Stimulated activated naive CD8-positive, alpha-beta T cell treated with anti-CD3 and anti-CD28 coated beads, Interleukin-15, Interleukin-2, amounts not matched to agents 100 ng/mL and 50 ng/mL, for 24 hours (primary cell): ENCODE data around the gene RNF14.

Experiments
- H3K27ac Mint-ChIP-seq: one replicate; pipeline ENCODE4 v1.8.0; 2021; ENCODE audit warnings: mild to moderate bottlenecking, mixed read lengths
- H3K27me3 Mint-ChIP-seq: one replicate; pipeline ENCODE4 v1.8.0; 2021; ENCODE audit warnings: mixed read lengths
- H3K36me3 Mint-ChIP-seq: one replicate; pipeline ENCODE4 v1.8.0; 2021; ENCODE audit warnings: low read depth, mixed read lengths
- H3K4me1 Mint-ChIP-seq: one replicate; pipeline ENCODE4 v1.8.0; 2021; ENCODE audit warnings: low read depth, mixed read lengths
- H3K4me3 Mint-ChIP-seq: one replicate; pipeline ENCODE4 v1.8.0; 2021; ENCODE audit warnings: mild to moderate bottlenecking, mixed read lengths
- H3K9me3 Mint-ChIP-seq: one replicate; pipeline ENCODE4 v1.8.0; 2021; ENCODE audit warnings: mixed read lengths

Gene RNF14

GRCh38 chr5:141989720-141990119 is 20.8 kb downstream of the RNF14 start:
- peaks cover 62% of the 10 kb centered on the region for H3K36me3 Mint-ChIP-seq
- H3K4me1 Mint-ChIP-seq = no peaks in the 10 kb centered on the region
- H3K27me3 Mint-ChIP-seq = no peaks in the 10 kb centered on the region
- no peak overlapping the region for H3K27ac Mint-ChIP-seq
- no peaks in the 10 kb centered on the region for H3K9me3 Mint-ChIP-seq
- no peak overlapping the region for H3K4me3 Mint-ChIP-seq

- H3K9me3 Mint-ChIP-seq = no peaks in the 10 kb centered on the region
- H3K36me3 Mint-ChIP-seq = peaks cover 51% of the 10 kb centered on the region
- H3K4me3 Mint-ChIP-seq = no peak overlapping the region
- H3K27ac Mint-ChIP-seq = no peak overlapping the region
- H3K27me3 Mint-ChIP-seq = no peaks in the 10 kb centered on the region
- H3K4me1 Mint-ChIP-seq = no peaks in the 10 kb centered on the region
These were observed 23.6 kb downstream of the RNF14 start for GRCh38 chr5:141992349-141992963.

GRCh38 chr5:141994511-141995136 is 25.7 kb downstream of the RNF14 start:
- H3K27me3 Mint-ChIP-seq = no peaks in the 10 kb centered on the region
- H3K27ac Mint-ChIP-seq = no peak overlapping the region
- no peak overlapping the region for H3K4me3 Mint-ChIP-seq
- H3K9me3 Mint-ChIP-seq = no peaks in the 10 kb centered on the region
- peaks cover 51% of the 10 kb centered on the region for H3K36me3 Mint-ChIP-seq
- no peaks in the 10 kb centered on the region for H3K4me1 Mint-ChIP-seq

DNA sequence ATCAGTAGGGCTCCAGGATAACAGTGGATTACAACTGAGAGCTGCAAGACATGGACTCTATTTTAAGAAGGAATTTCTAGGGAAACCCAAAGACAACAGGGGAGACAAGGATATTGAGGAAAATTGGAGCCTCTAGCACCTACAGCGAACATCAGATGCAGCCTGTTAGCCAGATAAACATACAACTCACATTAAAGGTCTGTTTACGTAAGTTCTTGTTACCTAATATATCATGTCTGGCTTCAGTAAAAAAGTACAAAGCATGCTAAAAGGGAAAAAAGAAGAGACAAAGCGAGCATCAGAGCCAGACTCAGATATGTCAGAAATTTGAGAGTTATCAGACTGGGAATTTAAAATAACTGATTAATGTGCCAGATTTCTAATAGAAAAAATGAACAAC is 26.8 kb downstream of the RNF14 start:
- Mint-ChIP-seq H3K4me3 (no peak overlapping the region), H3K9me3 (no peaks in the 10 kb centered on the region), H3K27ac (no peak overlapping the region), H3K27me3 (no peaks in the 10 kb centered on the region), H3K36me3 (peaks cover 57% of the 10 kb centered on the region), H3K4me1 (peaks cover 4% of the 10 kb centered on the region)

DNA sequence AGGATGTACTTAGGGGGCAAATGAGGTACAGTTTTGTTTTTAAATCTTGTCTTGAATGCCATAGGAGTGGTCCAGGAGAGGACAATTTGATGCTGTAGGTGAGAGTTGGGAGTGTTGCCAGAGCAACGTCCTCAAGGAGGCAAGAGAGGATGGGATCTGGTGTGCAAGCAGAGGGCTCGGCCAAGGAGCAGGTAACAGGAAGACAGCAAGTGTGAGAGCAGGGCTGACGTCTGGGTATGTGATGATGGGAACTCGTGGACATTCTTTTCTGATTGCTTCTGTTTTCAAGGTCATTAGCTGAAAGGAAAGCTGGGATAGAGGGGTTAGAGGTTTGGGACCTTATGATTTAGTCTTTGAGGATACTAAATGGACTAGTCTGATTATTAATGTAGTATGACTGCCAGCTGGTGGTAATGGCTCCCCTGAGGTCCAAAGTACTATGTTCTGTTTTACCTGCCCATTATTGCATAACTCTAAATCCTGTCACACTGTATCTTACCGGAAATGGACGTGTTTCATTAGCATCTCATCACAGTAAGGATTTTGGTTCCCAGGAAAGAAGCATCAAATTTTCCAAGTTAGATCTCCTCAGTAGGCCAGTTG is 28.6 kb downstream of the RNF14 start:
- Mint-ChIP-seq H3K27me3 (no peaks in the 10 kb centered on the region), H3K27ac (peak overlapping the region; percentile 7), H3K4me1 (peaks cover 17% of the 10 kb centered on the region), H3K36me3 (peaks cover 67% of the 10 kb centered on the region), H3K4me3 (no peak overlapping the region), H3K9me3 (no peaks in the 10 kb centered on the region)

DNA sequence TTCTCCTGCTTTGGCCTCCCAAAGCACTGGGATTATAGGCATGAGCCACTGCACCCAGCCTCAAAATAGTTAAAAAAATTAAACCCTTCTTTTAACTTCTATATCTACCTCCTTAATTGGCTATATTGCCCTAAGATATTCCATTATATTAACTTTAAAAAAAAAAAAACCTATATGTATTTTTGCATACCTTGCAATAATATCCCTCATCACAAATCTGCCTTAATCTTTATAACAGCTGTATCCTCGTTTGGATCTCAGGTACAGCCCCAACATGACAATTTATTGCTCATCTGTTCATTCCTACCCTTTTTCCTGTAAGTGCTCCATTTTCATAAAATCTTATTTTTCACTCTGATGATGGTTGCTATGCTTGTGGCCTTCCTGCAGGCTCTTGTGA is 31.3 kb downstream of the RNF14 start:
- H3K4me1 Mint-ChIP-seq = peaks cover 32% of the 10 kb centered on the region
- no peaks in the 10 kb centered on the region for H3K27me3 Mint-ChIP-seq
- H3K9me3 Mint-ChIP-seq = no peaks in the 10 kb centered on the region
- H3K36me3 Mint-ChIP-seq = peaks cover 69% of the 10 kb centered on the region
- no peak overlapping the region for H3K4me3 Mint-ChIP-seq
- peak overlapping the region; percentile 14 for H3K27ac Mint-ChIP-seq

- peaks cover 39% of the 10 kb centered on the region for H3K4me1 Mint-ChIP-seq
- H3K9me3 Mint-ChIP-seq = no peaks in the 10 kb centered on the region
- H3K36me3 Mint-ChIP-seq = peaks cover 72% of the 10 kb centered on the region
- peak overlapping the region; percentile 45 for H3K27ac Mint-ChIP-seq
- no peak overlapping the region for H3K4me3 Mint-ChIP-seq
- no peaks in the 10 kb centered on the region for H3K27me3 Mint-ChIP-seq
These were observed 32.0 kb downstream of the RNF14 start for GRCh38 chr5:142000704-142001484.

DNA sequence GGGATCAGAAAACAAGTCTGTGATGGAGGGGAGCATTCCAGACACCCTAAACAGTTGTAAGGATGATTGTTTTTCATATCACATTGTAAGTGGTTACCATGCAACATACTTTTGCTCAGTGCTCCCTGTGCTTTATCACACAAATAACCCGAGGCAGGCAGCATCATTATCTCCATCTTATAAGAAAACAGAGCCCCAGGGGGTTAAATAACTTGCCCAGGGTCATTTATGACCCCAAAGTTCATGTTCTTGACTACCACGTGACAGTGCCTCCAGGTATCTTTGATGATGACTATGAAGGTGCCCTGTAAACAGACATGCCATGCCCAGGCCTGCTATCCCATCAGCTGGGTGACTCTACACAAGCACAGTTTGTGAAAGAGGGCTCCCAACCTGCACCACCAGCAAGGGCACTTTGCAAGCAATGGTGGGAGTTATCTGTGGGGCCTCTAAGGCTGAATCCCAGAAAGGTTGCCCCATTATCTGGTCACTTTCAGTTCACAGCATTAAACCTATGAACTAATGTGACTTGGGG is 34.4 kb downstream of the RNF14 start:
- Mint-ChIP-seq H3K36me3 (peaks cover 86% of the 10 kb centered on the region), H3K4me1 (peaks cover 63% of the 10 kb centered on the region), H3K9me3 (no peaks in the 10 kb centered on the region), H3K27ac (no peak overlapping the region), H3K27me3 (no peaks in the 10 kb centered on the region), H3K4me3 (no peak overlapping the region)

DNA sequence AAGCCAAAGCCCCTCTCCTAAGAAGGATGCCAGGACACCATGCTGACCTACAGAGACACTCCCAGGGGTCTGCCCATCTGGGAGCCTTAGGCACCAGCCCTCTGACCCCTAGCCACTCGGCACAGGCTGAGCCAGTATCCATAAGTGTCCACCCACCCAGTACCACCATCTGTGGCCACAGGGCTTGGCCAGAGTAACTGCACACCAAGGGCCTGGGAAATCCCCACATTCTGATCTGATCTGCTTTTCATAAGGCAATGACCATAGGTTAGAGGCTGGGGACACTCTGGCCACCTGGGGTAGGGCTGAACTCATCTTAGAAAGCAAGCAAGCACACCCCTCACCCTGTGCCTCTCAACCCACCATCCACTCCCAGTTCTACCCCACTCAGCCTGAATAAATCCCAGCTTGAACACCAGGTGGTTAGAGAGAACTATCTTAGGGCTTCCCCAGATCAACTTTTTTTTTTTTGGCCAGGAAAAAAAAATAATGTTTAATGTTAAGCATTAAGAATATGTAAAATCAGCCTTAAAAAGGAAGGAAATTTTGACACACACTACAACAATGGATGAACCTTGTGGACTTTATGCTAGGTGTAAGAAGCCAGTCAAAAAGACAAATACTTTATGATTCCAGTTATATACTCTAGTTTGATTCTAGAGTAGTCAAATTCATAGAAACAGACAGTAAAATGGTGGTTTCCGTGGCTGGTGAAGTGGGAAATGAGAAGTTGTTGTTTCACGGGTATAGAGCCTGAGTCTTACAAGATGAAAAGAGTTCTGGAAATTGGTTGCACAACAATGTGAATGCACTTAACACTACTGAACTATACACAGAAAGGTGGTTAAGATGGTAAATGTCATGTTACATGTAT is 37.7 kb downstream of the RNF14 start:
- Mint-ChIP-seq H3K4me3 (peak overlapping the region; percentile 79), H3K27ac (peak overlapping the region; percentile 95), H3K9me3 (no peaks in the 10 kb centered on the region), H3K36me3 (peaks cover 87% of the 10 kb centered on the region), H3K4me1 (peaks cover 76% of the 10 kb centered on the region), H3K27me3 (no peaks in the 10 kb centered on the region)

DNA sequence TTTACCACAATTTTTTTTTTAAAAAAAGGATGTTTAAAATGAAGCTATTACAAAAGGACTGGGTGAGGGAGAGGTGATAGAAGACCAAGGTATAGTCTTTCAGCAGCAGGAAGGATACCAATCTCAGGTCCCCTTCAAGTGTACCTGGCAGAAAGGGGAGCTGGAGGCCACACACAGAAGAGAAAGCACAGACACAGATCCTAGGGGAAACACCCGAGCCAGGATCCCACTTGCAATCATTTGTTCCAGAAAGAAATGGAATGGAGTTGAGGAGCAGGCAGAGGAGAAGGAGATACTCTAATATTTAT is 38.3 kb downstream of the RNF14 start:
- Mint-ChIP-seq H3K4me1 (peaks cover 77% of the 10 kb centered on the region), H3K36me3 (peaks cover 81% of the 10 kb centered on the region), H3K27me3 (no peaks in the 10 kb centered on the region), H3K9me3 (no peaks in the 10 kb centered on the region), H3K27ac (peak overlapping the region; percentile 95), H3K4me3 (peak overlapping the region; percentile 79)

DNA sequence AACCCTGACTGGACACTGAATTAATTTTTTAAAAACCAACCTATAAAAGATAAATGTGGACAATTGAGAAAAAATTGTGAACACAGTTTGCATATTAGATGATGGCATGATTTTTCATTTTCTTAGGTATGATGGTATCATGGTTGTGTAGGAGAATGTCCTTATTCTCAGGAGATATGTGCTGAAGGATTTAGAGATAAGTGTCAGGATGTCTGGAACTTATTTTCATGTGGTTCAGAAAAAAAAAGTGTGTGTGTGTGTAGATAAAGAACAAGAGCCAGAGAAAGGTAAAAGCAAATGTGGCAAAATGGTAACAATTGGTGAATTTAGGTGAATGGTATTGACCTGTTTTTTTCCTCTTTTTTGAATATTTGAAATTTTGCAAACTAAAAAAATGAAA is 39.9 kb downstream of the RNF14 start:
- peak overlapping the region; percentile 46 for H3K27ac Mint-ChIP-seq
- H3K4me3 Mint-ChIP-seq = peak overlapping the region; percentile 5
- H3K27me3 Mint-ChIP-seq = no peaks in the 10 kb centered on the region
- H3K4me1 Mint-ChIP-seq = peaks cover 88% of the 10 kb centered on the region
- H3K36me3 Mint-ChIP-seq = peaks cover 66% of the 10 kb centered on the region
- no peaks in the 10 kb centered on the region for H3K9me3 Mint-ChIP-seq

DNA sequence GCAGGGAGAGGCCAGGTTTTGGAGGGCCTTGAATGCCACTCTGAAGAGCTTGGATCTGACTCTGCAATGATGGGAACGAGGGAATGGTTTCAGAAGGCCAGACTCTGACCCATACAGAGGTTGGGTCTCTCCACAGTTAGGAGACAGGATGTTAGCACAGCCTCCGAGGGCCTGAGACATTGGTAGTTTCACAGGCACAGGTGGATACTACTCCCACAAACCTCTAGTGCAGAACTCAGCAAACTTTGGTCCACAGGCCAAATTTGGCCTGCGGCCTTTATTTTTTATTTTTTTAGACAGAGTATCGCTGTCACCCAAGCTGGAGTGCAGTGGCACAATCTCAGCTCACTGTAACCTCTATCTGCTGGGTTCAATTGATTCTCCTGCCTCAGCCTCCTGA is 41.0 kb downstream of the RNF14 start:
- Mint-ChIP-seq H3K36me3 (peaks cover 55% of the 10 kb centered on the region), H3K27ac (no peak overlapping the region)

GRCh38 chr5:142011572-142012185 is 42.8 kb downstream of the RNF14 start:
- H3K27ac Mint-ChIP-seq = peak overlapping the region; percentile 80
- peak overlapping the region; percentile 87 for H3K4me3 Mint-ChIP-seq
- peaks cover 37% of the 10 kb centered on the region for H3K36me3 Mint-ChIP-seq
- H3K27me3 Mint-ChIP-seq = no peaks in the 10 kb centered on the region
- H3K4me1 Mint-ChIP-seq = peaks cover 88% of the 10 kb centered on the region
- no peaks in the 10 kb centered on the region for H3K9me3 Mint-ChIP-seq

More for the DNA sequence above, 41.0 kb downstream of the RNF14 start:
- no peaks in the 10 kb centered on the region for H3K9me3 Mint-ChIP-seq
- peaks cover 88% of the 10 kb centered on the region for H3K4me1 Mint-ChIP-seq
- no peaks in the 10 kb centered on the region for H3K27me3 Mint-ChIP-seq
- no peak overlapping the region for H3K4me3 Mint-ChIP-seq
